GM18517 (cell line): ENCODE results near the gene EGF.
"Not testable (repeated sequence)": the region's sequence is repeated elsewhere in the genome, so short reads cannot be mapped to it uniquely, and the experiment has no call there.

Experiments used
- ATAC-seq: cut with Tn5 transposase; IDR thresholded peaks from one replicate; pipeline ENCODE4 v1.9.1; 2021; ENCODE audit warnings: mild to moderate bottlenecking, moderate library complexity; ENCODE audit not compliant: unreplicated experiment

EGF gene

GRCh38 chr4:110025056-110025455 is 112.4 kb downstream of the EGF start:
- ATAC-seq = no peak

- no peak for ATAC-seq
Observed at GRCh38 chr4:110025718-110026117, 113.0 kb downstream of the EGF start.

- ATAC-seq = no peak
Observed at GRCh38 chr4:110032603-110033002, 119.9 kb downstream of the EGF start.

- no peak for ATAC-seq
Observed at GRCh38 chr4:110033355-110034025, 120.8 kb downstream of the EGF start.

GRCh38 chr4:110034026-110034393 is 121.3 kb downstream of the EGF start:
- ATAC-seq = peak; percentile 97

GRCh38 chr4:110039164-110039563 is 126.5 kb downstream of the EGF start:
- ATAC-seq = not testable (repeated sequence)

- ATAC-seq = no peak
Observed at GRCh38 chr4:110041735-110042134, 129.1 kb downstream of the EGF start.

GRCh38 chr4:110042545-110043517 is 130.1 kb downstream of the EGF start:
- no peak for ATAC-seq

GRCh38 chr4:110046588-110047049 is 133.9 kb downstream of the EGF start:
- ATAC-seq = no peak

- ATAC-seq = peak; percentile 68
Observed at GRCh38 chr4:110049951-110050925, 137.6 kb downstream of the EGF start.

GRCh38 chr4:110055158-110055768 is 142.6 kb downstream of the EGF start:
- peak; percentile 78 for ATAC-seq

GRCh38 chr4:110058677-110059076 is 146.0 kb downstream of the EGF start:
- ATAC-seq = no peak

GRCh38 chr4:110059556-110060191 is 147.0 kb downstream of the EGF start:
- ATAC-seq = peak; percentile 84

- ATAC-seq = no peak
Observed at GRCh38 chr4:110061076-110061475, 148.4 kb downstream of the EGF start.
